ENCODE data around the gene MDM2.
"Not testable (repeated sequence)": the region's sequence is repeated elsewhere in the genome, so short reads cannot be mapped to it uniquely, and the experiment has no call there.

MDM2 gene

DNA sequence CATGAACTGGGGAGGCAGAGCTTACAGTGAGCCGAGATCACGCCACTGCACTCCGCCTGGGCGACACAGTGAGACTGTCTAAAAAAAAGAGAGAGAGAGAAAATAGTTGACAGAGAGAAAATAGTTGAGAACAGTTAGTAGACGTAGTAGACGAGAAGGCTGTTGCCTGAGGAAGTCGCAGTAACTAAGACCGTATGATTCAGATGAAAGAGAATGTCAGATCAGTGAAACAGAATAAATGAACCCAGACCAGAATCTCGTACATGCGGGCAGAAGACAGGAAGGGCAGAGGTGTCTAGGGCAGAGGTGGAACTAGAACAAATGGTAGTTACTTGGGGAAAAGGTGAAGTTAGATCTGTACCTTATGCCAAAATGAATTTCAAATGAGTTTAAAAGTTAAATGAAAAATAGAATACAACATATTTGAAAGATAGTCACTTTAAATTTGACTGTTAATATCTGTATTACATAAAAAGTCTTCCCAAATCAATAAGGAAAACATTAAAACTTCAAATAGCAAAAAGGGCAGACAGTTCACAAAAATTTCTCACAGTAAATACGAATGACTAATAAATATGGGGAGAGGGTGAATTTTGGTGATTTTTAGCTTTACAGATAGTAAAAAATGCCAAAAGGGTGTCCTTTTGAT, 17.7 kb downstream of the MDM2 start:
- DNase-seq (ENCODE audit: low read depth in 1 of 2, low spot score in 1 of 2) = no peak

DNA sequence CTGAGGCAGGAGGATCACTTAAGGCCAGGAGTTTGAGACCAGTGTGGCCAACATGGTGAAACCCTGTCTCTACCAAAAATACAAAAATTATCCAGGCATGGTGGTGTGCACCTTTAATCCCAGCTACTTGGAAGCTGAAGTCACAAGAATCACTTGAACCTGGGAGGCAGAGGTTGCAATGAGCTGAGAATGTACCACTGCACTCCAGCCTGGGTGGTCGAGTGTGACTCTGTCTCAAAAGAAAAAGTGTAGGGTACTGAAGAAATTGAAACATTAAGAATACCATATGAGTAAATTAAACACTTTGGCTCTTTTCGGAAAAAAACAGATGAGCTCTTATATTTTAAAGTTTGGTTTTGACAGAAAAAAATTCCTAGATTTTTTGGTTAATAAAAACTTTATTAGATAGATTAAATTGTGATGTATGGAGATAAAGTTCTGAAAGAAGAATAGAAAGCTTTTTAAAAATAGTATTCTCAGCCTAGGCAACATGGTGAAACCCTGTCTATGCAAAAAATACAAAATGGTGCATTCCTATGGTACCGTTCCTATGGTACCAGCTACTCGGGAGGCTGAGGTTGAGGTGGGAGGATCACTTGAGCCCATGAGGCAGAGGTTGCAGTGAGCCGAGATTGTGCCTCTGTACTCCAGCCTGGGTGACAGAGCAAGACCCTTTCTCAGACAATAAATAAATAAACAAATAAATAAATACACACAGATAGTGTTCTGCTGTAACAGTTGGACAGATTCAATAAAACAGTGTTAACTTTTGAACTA, 20.1 kb downstream of the MDM2 start:
- DNase-seq (ENCODE audit: low read depth in 1 of 2, low spot score in 1 of 2) = no peak

DNA sequence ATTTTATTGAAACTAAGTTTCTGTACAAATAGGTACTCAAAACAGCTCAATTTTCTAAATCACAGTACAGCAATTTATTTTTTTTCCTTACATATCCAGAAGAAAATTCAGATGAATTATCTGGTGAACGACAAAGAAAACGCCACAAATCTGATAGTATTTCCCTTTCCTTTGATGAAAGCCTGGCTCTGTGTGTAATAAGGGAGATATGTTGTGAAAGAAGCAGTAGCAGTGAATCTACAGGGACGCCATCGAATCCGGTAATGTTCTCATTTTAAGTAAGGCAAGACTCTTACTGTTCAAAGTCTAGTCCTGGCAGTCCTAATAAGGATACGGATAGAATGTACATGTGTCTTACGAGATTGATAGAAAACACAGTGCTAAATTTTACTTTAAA, 20.7 kb downstream of the MDM2 start:
- DNase-seq (ENCODE audit: low read depth in 1 of 2, low spot score in 1 of 2) = no peak

DNA sequence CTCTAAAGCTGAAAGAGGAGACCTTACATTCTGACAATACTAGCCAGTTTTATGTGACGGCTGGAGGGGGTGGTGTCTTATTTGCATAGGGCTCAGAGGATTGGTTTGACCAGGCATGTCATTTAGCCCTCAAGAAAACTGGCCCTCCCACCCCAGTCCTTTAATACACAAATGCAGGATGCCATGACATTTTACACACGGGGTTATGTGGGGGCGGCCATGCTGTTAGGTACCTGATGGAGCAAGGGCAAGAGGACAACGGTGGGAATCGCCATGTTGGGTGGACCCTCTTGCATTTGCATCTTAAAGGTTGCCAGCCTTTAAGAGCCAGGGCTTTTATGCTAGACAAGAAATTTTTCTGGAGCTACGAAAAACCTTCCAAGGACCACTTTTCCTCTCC, 23.3 kb downstream of the MDM2 start:
- DNase-seq (ENCODE audit: low read depth in 1 of 2, low spot score in 1 of 2) = no peak

DNA sequence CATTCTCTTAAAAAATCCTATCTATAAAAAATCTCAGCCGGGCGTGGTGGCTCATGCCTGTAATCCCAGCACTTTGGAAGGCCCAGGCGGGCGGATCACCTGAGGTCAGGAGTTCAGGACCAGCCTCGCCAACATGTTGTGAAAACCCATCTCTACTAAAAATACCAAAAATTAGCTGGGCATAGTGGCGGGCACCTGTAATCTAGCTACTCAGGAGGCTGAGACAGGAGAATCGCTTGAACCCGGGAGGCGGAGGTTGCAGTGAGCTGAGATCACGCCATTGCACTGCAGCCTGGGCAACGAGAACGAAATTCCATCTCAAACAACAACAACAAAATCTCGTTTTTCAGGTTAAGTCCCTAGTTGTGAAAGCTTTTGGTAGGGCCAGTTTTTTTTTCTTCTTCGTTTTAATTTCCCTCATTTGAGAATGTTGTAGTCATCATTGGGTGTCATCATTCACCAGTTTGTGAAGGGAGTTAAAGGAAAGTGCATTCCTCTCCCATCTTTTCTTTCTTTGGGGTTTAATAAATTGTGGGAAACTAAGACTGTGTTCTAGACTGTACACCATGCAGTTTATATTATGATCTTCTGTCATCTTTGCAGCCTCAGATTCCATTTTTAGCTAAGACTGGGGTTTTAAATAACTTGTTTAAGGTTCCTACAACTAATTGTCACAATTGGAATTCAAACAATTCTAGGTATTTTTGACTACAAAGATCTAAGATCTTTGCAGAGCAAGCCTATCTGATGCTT, 23.9 kb downstream of the MDM2 start:
- DNase-seq (ENCODE audit: low read depth in 1 of 2, low spot score in 1 of 2) = no peak

DNA sequence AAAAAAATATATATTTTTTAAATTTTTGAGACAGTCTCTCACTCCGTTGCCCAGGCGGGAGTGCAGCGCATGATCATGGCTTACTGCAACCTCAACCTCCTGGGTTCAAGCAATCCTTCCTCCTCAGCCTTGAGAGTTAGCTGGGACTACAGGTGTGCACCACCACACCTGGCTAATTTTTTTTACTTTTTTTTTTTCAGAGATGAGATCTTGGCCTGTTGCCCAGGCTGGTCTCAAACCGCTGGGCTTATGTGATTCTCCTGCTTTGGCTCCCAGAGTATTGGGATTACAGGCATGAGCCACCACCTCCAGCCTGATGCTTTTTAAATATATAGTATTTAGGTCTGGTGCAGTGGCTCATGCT, 24.5 kb downstream of the MDM2 start:
- no peak for DNase-seq (ENCODE audit: low read depth in 1 of 2, low spot score in 1 of 2)

DNA sequence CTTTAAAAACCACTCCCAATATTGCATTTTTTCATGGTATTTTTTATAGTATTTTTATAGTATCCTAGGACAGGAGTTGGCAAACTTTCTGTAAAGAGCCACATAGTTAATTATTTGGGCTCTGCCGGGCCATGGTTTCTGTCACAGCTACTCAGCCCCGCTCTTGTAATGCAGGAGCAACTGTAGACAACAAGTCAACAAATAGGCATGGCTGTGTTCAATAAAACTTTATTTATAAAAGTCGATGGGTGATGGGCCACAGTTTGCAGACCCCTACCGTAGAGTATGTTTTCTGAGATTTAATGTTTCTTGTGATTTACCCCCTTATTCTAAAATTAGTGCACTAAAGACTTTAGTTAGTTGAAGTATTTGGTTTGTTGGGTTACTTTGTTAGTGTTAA, 25.5 kb downstream of the MDM2 start:
- DNase-seq (ENCODE audit: low read depth in 1 of 2, low spot score in 1 of 2) = no peak

DNA sequence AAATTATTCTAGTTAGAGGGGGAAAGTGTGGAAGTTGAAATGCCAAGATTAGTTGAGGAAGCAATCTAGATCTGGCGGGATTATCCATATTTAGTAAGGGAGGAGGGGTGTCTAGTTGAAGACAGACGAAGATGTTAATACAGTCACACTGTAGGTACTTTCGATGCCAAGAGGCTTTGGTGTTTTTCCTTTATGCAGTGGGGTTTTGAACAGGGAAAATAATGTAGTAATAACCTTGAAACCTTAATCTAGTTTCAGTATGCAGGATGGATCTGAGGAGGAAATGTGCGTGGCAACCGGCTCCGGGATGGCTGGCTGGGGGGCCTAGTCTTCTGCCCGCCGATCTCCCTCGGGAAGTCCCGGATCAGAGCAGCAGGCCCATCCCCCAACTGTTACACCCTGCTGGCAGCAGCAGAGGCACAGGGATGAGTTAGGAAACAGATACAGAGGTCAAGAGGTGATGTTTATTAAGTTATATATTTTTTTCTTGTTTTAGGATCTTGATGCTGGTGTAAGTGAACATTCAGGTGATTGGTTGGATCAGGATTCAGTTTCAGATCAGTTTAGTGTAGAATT, 27.4 kb downstream of the MDM2 start:
- DNase-seq (ENCODE audit: low read depth in 1 of 2, low spot score in 1 of 2) = no peak

DNA sequence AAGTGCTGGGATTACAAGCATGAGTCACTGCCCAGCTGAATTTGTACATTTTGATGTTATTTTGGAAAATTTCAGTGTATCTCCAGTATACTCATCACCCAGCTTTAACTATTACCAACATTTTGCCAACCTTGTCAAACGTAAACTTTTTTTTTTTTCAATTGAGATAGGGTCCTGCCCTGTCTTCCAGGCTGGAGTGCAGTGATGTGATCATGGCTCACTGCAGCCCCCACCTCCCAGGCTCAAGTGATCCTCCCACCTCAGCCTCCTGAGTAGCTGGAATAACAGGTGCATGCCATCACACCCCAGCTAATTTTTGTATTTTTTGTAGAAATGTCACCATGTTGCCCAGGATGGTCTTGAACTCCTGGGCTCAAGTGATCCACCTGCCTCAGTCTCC, 29.2 kb downstream of the MDM2 start:
- no peak for DNase-seq (ENCODE audit: low read depth in 1 of 2, low spot score in 1 of 2)

DNA sequence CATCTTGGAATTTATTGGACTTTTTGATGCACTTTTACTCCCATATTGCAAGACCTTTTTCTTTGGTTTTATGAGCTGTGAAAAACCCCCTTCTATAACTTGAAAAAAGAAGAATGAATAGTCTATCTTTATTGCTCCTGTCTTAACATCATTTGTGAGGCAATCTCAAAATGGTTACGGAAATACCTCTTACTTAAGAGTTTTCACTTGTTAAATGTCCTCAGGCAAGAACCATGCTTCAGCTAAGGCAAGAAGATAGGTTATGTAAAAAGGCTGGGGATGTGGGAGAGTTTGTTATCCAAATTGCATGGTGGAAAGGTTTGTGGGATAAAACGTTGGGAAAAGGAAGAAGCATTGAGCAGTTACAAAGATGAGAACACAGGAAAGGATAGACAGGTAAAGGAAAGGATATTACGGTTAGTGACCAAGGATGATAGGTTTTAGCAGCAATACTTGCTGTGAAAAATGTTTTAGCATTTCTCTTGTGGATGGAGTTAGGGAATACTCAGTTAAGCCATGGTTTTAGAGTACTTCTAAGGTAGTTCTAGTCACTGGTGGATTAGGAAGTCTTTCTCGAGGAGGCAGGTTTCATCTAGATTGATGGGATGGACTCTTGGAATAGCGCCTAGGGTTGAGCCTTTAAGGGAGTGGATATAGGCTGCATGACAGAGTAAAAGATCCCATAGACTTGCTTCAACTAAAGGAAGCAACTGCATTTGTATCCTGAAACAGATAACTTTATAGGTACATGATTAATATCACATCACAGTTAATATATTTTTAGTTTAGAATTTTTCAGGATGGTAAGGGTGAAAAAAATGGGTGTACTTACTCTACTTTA, 30.3 kb downstream of the MDM2 start:
- no peak for DNase-seq (ENCODE audit: low read depth in 1 of 2, low spot score in 1 of 2)

DNA sequence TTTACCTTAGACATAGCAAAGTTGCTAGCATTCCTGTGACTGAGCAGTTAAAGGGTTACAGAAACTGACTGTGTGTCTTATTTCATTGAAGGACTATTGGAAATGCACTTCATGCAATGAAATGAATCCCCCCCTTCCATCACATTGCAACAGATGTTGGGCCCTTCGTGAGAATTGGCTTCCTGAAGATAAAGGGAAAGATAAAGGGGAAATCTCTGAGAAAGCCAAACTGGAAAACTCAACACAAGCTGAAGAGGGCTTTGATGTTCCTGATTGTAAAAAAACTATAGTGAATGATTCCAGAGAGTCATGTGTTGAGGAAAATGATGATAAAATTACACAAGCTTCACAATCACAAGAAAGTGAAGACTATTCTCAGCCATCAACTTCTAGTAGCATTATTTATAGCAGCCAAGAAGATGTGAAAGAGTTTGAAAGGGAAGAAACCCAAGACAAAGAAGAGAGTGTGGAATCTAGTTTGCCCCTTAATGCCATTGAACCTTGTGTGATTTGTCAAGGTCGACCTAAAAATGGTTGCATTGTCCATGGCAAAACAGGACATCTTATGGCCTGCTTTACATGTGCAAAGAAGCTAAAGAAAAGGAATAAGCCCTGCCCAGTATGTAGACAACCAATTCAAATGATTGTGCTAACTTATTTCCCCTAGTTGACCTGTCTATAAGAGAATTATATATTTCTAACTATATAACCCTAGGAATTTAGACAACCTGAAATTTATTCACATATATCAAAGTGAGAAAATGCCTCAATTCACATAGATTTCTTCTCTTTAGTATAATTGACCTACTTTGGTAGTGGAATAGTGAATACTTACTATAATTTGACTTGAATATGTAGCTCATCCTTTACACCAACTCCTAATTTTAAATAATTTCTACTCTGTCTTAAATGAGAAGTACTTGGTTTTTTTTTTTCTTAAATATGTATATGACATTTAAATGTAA, 31.5 kb downstream of the MDM2 start:
- no peak for DNase-seq (ENCODE audit: low read depth in 1 of 2, low spot score in 1 of 2)

DNA sequence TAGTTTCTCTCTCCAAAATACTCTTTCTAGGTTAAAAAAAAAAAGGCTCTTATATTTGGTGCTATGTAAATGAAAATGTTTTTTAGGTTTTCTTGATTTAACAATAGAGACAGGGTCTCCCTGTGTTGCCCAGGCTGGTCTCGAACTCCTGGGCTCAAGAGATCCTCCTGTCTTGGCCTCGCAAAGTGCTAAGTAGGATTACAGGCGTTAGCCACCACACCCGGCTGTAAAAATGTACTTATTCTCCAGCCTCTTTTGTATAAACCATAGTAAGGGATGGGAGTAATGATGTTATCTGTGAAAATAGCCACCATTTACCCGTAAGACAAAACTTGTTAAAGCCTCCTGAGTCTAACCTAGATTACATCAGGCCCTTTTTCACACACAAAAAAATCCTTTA, 33.2 kb downstream of the MDM2 start:
- not testable (repeated sequence) for DNase-seq (ENCODE audit: low read depth in 1 of 2, low spot score in 1 of 2)

DNA sequence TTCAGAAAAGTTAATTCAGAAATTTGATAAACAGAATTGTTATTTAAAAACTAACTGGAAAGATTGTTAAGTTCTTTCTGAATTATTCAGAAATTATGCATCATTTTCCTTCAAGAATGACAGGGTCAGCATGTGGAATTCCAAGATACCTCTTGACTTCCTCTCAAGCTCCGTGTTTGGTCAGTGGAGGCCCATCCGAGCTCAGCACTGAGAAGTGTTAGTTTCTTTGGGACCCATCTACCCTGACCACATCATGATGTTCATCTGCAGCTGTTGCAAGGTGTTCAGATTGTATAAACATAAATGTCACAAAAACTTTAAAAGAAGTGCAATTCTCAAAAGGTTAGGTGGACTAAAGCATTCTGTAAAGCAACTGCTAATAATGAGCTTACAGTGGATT, 33.7 kb downstream of the MDM2 start:
- no peak for DNase-seq (ENCODE audit: low read depth in 1 of 2, low spot score in 1 of 2)

DNA sequence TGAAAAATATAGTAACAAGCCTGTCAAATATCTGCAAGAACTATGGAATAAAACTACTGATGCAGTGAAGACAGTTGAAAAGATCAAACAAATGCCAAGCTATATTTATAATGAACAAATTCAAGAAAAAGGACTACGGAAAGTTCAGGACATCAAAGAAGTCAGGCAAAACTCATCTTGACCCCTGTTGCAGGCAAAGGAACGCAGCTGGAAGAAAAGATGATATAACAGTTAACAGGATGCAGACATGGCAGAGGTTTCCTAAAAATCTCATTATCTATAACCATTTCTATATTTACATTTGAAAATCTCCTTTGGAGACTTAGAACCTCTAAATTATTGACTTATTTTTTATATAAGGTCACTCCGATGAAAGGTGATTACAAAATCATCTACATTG, 34.1 kb downstream of the MDM2 start:
- DNase-seq (ENCODE audit: low read depth in 1 of 2, low spot score in 1 of 2) = no peak

DNA sequence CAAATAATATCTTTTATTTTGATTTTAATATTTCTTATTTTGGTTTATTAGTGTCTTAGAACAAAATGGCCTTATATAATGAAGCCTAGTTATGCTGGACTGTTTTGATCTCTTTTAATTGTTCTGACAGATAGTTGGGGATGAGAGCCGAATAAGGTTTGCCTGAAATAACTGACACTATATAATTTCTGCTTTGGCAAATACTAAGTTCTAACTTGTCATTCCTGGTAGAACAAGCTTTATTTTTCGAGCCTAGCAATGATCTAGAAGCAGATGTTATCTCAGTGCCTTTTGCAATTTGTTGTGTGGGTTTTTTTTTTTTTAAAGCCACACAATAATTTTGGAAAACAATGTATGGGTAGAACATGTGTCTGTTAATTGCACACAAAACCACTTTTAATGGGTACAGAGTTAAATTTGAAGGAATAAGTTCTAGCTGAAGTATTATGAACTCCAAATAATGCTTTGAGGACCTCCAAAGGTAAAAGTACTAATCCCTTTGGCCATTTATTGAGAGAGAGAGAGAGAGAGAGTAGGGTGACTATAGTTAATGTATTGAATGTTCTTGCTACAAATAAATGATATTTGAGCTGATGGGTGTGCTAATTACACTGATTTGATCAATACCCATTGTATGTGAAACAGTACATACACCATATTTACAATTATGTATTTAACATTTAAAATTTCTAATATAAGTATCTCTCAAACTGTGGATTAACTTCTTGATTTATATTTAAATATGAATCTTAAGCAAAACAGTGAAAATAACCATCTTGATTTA, 35.0 kb downstream of the MDM2 start:
- no peak for DNase-seq (ENCODE audit: low read depth in 1 of 2, low spot score in 1 of 2)

DNA sequence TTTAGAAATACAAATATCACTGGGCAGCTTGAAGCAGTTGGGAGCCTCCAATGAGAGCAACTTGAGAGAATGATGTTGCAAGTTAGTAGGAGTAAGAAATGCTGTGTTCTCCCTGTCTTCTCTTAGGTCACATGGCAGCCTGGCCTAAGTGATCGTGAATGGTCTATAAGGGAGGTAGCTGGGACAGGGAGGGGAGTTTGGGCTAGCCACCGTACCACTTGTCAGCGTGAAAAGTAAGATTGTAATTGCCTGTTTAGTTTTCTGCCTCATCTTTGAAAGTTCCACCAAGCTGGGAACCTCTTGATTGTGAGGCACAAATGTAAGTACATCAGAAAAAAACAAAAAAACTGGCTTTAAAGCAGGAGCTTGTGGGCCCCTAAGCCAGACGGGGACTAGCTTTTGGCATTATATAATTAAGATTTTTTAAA, 36.4 kb downstream of the MDM2 start:
- no peak for DNase-seq (ENCODE audit: low read depth in 1 of 2, low spot score in 1 of 2)

DNA sequence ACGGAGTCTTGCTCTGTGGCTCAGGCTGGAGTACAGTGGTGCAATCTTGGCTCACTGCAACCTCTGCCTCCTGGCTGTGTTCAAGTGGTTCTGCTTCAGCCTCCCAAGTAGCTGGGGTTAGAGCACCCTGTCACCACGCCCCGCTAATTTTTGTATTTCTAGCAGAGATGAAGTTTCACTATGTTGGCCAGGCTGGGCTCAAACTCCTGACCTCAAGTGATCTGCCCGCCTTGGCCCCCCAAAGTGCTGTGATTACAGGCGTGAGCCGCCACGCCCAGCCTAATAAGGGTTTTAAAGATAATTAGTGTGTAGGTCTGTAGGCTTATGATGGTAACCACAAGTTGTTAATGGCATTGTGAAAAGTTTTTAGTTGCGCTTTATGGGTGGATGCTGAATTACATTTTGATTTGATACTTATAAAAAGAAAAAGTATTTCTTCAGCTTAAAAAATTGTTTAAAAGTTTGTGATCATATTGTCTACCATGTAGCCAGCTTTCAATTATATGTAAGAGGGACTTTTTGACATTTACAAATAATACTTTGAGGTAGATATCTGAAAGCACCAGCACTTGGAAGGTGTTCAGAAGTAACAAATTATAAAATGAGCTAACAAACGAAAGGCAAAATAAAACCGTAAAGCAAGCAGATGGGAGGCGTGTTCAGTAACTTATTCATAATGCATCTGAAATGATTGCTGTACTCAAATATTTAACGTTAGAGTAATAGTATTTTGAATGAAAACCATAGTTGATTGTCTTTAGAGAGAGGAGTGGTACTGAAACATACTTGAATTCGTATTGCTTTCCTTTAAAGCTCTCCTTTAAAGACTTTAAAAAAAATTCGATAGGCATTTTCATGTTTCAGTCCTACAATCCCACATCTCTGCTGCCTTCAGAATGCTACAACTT, 37.1 kb downstream of the MDM2 start:
- no peak for DNase-seq (ENCODE audit: low read depth in 1 of 2, low spot score in 1 of 2)

DNA sequence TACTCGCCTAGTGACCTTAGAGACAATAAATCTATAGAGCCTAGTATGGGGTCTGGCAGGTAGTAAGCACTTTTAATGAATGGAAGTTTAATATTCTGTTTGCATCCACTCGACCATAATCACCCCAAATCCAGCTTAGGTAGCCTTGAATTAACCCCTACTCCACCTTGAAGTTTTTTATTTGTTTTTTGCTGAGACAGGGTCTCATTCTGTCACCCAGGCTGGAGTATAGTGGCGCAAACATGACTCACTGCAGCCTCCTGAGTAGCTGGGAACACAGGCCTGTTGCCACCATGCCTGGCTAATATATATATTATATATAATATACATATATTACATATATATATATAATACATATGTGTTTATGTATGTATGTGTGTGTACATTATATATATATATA, 38.8 kb downstream of the MDM2 start:
- DNase-seq (ENCODE audit: low read depth in 1 of 2, low spot score in 1 of 2) = no peak
